HG03558 (cell line): ENCODE results near the gene PACS2.
"Not testable (repeated sequence)": the region's sequence is repeated elsewhere in the genome, so short reads cannot be mapped to it uniquely, and the experiment has no call there.

ENCODE experiments used
- ATAC-seq: cut with Tn5 transposase; IDR thresholded peaks from one replicate; pipeline ENCODE4 v1.9.1; 2021; ENCODE audit warnings: moderate number of reproducible peaks; ENCODE audit not compliant: unreplicated experiment; ENCODE audit errors: extremely low read depth

The PACS2 gene

GRCh38 chr14:105314287-105315200, at the start of gene PACS2:
Gene PACS2 (plus strand): TSS chr14:105314748. CDS start chr14:105314919, 171 bp downstream.
- peak; percentile 37 for ATAC-seq

GRCh38 chr14:105267820-105268548, 46.6 kb upstream of the PACS2 start:
- no peak for ATAC-seq

GRCh38 chr14:105268736-105269354, 45.7 kb upstream of the PACS2 start:
- no peak for ATAC-seq

- no peak for ATAC-seq
Measured at GRCh38 chr14:105269405-105269804, 45.1 kb upstream of the PACS2 start.

GRCh38 chr14:105271224-105271890, 43.2 kb upstream of the PACS2 start:
- no peak for ATAC-seq

- no peak for ATAC-seq
Measured at GRCh38 chr14:105272623-105273022, 41.9 kb upstream of the PACS2 start.

GRCh38 chr14:105273062-105273461, 41.5 kb upstream of the PACS2 start:
- no peak for ATAC-seq

GRCh38 chr14:105274637-105275036, 39.9 kb upstream of the PACS2 start:
- ATAC-seq = no peak

- ATAC-seq = no peak
Measured at GRCh38 chr14:105275267-105275946, 39.1 kb upstream of the PACS2 start.

- ATAC-seq = not testable (repeated sequence)
Measured at GRCh38 chr14:105277448-105277847, 37.1 kb upstream of the PACS2 start.

GRCh38 chr14:105279642-105280361, 34.7 kb upstream of the PACS2 start:
- ATAC-seq = no peak

GRCh38 chr14:105280525-105280924, 34.0 kb upstream of the PACS2 start:
- no peak for ATAC-seq

- no peak for ATAC-seq
Measured at GRCh38 chr14:105281371-105282097, 33.0 kb upstream of the PACS2 start.

GRCh38 chr14:105282098-105282725, 32.3 kb upstream of the PACS2 start:
- no peak for ATAC-seq

GRCh38 chr14:105283028-105283427, 31.5 kb upstream of the PACS2 start:
- no peak for ATAC-seq

GRCh38 chr14:105283899-105284298, 30.6 kb upstream of the PACS2 start:
- no peak for ATAC-seq

GRCh38 chr14:105285174-105285573, 29.4 kb upstream of the PACS2 start:
- ATAC-seq = no peak

- no peak for ATAC-seq
Measured at GRCh38 chr14:105286759-105287144, 27.8 kb upstream of the PACS2 start.
